Mucosa of descending colon (tissue), 3 donors: Measurements from ENCODE around the gene TMC5. TPM values are rescaled to one million over a fixed set of nuclear protein-coding genes. Genes with fewer than 3 reads are reported as not detected.
A peak's percentile ranks its signal among the peaks of the same experiment; 100 is the strongest.

Source experiments
- ATAC-seq: fragments of 200-7000 bp; cut with Tn5 transposase; one replicate; pipeline ENCODE4 v1.9.1; 2020; ENCODE audit warnings: mild to moderate bottlenecking, moderate library complexity
- DNase-seq, 3 donors: peaks; one replicate each; pipeline ENCODE4 v3.0.0-alpha.2; 2020
- H3K36me3 ChIP-seq: fragments of 200-600 bp; one replicate; pipeline ENCODE4 v1.8.0; 2021; ENCODE audit warnings: low read depth, mild to moderate bottlenecking
- H3K4me1 ChIP-seq: fragments of 200-600 bp; one replicate; pipeline ENCODE4 v1.8.0; 2021; ENCODE audit warnings: low read depth, mild to moderate bottlenecking
- H3K4me3 ChIP-seq: fragments of 200-600 bp; one replicate; pipeline ENCODE4 v1.8.0; 2021; ENCODE audit warnings: mild to moderate bottlenecking
- H3K9me3 ChIP-seq: fragments of 200-600 bp; one replicate; pipeline ENCODE4 v1.8.0; 2021; ENCODE audit warnings: mild to moderate bottlenecking
- CTCF ChIP-seq: fragments of 200-600 bp; IDR thresholded peaks from one replicate; pipeline ENCODE4 v1.8.0; 2022; ENCODE audit warnings: antibody characterized with exemption, mild to moderate bottlenecking
- intact Hi-C, 2 donors: fragments of 100-400 bp; cut with DNase I in 1 of 2; cut with micrococcal nuclease in 1 of 2; formaldehyde crosslinking; loops; one replicate each; pipeline versions ENCODE4 v1.11.0 to v1.11.1; 2022; cut with DNase I, micrococcal nuclease
- total RNA-seq, 3 donors: library from RNA; stranded (reverse); fragmentation: NEBNext Ultra II Directional in 2 of 3; extraction: Animal tissue kit (Norgen Biotek cat#: 25700) in 2 of 3; gene quantifications; one replicate each; pipeline versions ENCODE4 v1.2.1 to v1.2.4, GENCODE V29; 2021 to 2023
- donor health status: DM: no; HTN: no; CAD: no; lungs with moderate emphysema.
- donor health status: DM: no; HTN: no; CAD: no.
- donor health status: DM: no; HTN: yes; CAD: no.

Gene TMC5
- total RNA-seq, 3 donors from 2014 or later = 73.4 to 147 (median 122) TPM

- peaks cover 46% of the 10 kb centered on the region for H3K4me1 ChIP-seq
- TF ChIP-seq CTCF = no peak
- ATAC-seq = peak; percentile 60
- DNase-seq = no peak
- H3K4me3 ChIP-seq = no peak overlapping the region
- H3K36me3 ChIP-seq = no peaks in the 10 kb centered on the region
- intact Hi-C loops = no loop called here
- H3K9me3 ChIP-seq = no peaks in the 10 kb centered on the region
Measured at GRCh38 chr16:19431636-19432340, 14.1 kb downstream of the TMC5 start.

GRCh38 chr16:19432429-19432828 is 14.7 kb downstream of the TMC5 start:
- no peak for TF ChIP-seq CTCF
- H3K4me3 ChIP-seq = no peak overlapping the region
- no peaks in the 10 kb centered on the region for H3K9me3 ChIP-seq
- peak; percentile 86 for ATAC-seq
- DNase-seq = peak in 1 of 3 donors; percentile 78
- peaks cover 49% of the 10 kb centered on the region for H3K4me1 ChIP-seq
- no peaks in the 10 kb centered on the region for H3K36me3 ChIP-seq
- intact Hi-C loops = no loop called here

GRCh38 chr16:19434584-19434983 is 16.9 kb downstream of the TMC5 start:
- no peaks in the 10 kb centered on the region for H3K36me3 ChIP-seq
- TF ChIP-seq CTCF = no peak
- H3K9me3 ChIP-seq = no peaks in the 10 kb centered on the region
- DNase-seq = no peak
- intact Hi-C loops = no loop called here
- ATAC-seq = peak; percentile 23
- H3K4me1 ChIP-seq = peaks cover 46% of the 10 kb centered on the region
- no peak overlapping the region for H3K4me3 ChIP-seq

- no peak for TF ChIP-seq CTCF
Measured at GRCh38 chr16:19436540-19436939, 18.9 kb downstream of the TMC5 start.

GRCh38 chr16:19437280-19437679 is 19.6 kb downstream of the TMC5 start:
- H3K9me3 ChIP-seq = no peaks in the 10 kb centered on the region
- no peaks in the 10 kb centered on the region for H3K36me3 ChIP-seq
- peak in 1 of 3 donors; percentile 44 for DNase-seq
- peak; percentile 76 for ATAC-seq
- TF ChIP-seq CTCF = no peak
- H3K4me1 ChIP-seq = peaks cover 27% of the 10 kb centered on the region
- no peak overlapping the region for H3K4me3 ChIP-seq
- intact Hi-C loops = no loop called here

More at GRCh38 chr16:19436540-19436939, 18.9 kb downstream of the TMC5 start:
- Histone ChIP-seq H3K9me3 (no peaks in the 10 kb centered on the region), H3K36me3 (no peaks in the 10 kb centered on the region), H3K4me1 (peaks cover 32% of the 10 kb centered on the region), H3K4me3 (no peak overlapping the region)
- ATAC-seq = no peak
- DNase-seq = no peak
- intact Hi-C loops = no loop called here
